HepG2 (cell line): ENCODE data around the gene GJE1. TPM values are rescaled to one million over a fixed set of nuclear protein-coding genes. Genes with fewer than 3 reads are reported as not detected.

Experiments used
- ATAC-seq: fragments of 200-7000 bp; cut with Tn5 transposase; 3 replicates; pipeline ENCODE4 v1.9.1; 2020; ENCODE audit warnings: mild to moderate bottlenecking, moderate library complexity
- BruUV-seq: library from RNA; stranded (reverse); fragments of 400-500 nt; replicated peaks from 2 replicates; lab custom pipeline; 2021; lab: Mats Ljungman, UMichigan
- CTCF ChIA-PET: fragments of 300-600 bp; formaldehyde crosslinking; extraction: SDS; loops from one replicate; lab custom pipeline; 2021; ENCODE audit warnings: low total read pairs, inconsistent platforms, low intra/inter-chr PET ratio; lab: Yijun Ruan, JAX
- POLR2A ChIA-PET: fragments of 350-600 bp; sonication (Branson Sonifier 250); formaldehyde crosslinking; loops from one replicate; lab custom pipeline; 2020; ENCODE audit warnings: antibody characterized with exemption, inconsistent platforms; lab: Yijun Ruan, JAX
- DNase-seq: peaks from one replicate; pipeline ENCODE4 v3.0.0-alpha.2; 2015; ENCODE audit warnings: low spot score
- FAIRE-seq: peaks from 3 replicates; lab custom pipeline; 2011; peaks lifted over from hg19 to GRCh38; lab: Jason Lieb, UNC
- H2AFZ ChIP-seq: one replicate; pipeline ENCODE4 v1.6.1; 2011; ENCODE audit warnings: low read length, inconsistent platforms
- H3K27ac ChIP-seq: fragments of 300-600 bp; 3 replicates; pipeline ENCODE4 v1.8.0; 2011; ENCODE audit warnings: mixed run types, mild to moderate bottlenecking, mixed read lengths, low read length, inconsistent platforms; ENCODE audit not compliant: insufficient read depth; ENCODE audit errors: extremely low read length
- H3K27me3 ChIP-seq, 2 experiments: fragments of 200-600 bp in 1 of 2; 2 replicates in 1 of 2; 3 replicates in 1 of 2; pipeline versions ENCODE4 v1.6.0 to v1.8.0; 2011; ENCODE audit warnings: low read length in 2 of 2, mild to moderate bottlenecking in 2 of 2, moderate library complexity in 2 of 2, inconsistent platforms in 1 of 2; ENCODE audit not compliant: insufficient read depth in 2 of 2, control insufficient read depth in 1 of 2
- H3K36me3 ChIP-seq, 2 experiments: fragments of 200-600 bp in 1 of 2; replicated peaks in 1 of 2; 2 replicates in 1 of 2; 3 replicates in 1 of 2; pipeline versions ENCODE4 v1.5.1 to v1.8.0; 2011; ENCODE audit warnings: low read length in 2 of 2, inconsistent platforms in 1 of 2; ENCODE audit not compliant: insufficient read depth in 2 of 2, control insufficient read depth in 1 of 2
- H3K4me1 ChIP-seq: 2 replicates; pipeline ENCODE4 v1.5.1; 2012; ENCODE audit warnings: low read length, inconsistent platforms; ENCODE audit not compliant: insufficient read depth
- H3K4me2 ChIP-seq: 2 replicates; pipeline ENCODE4 v1.6.0; 2011; ENCODE audit warnings: low read depth, low read length, inconsistent platforms
- H3K4me3 ChIP-seq, 3 experiments: fragments of 200-600 bp in 1 of 3; sonication (generic), shearing (Covaris generic) in 1 of 3; replicated peaks in 1 of 3; 2 replicates each; pipeline ENCODE4 v1.5.1; 2011 to 2016; ENCODE audit warnings: low read length in 3 of 3, inconsistent platforms in 2 of 3, low read depth in 2 of 3, mild to moderate bottlenecking in 2 of 3, control low read depth in 1 of 3, mixed read lengths in 1 of 3; ENCODE audit not compliant: insufficient read depth in 1 of 3
- H3K79me2 ChIP-seq: one replicate; pipeline ENCODE4 v1.6.1; 2011; ENCODE audit warnings: low read length, inconsistent platforms; ENCODE audit not compliant: insufficient read depth
- H3K9ac ChIP-seq: 2 replicates; pipeline ENCODE4 v1.6.0; 2011; ENCODE audit warnings: mild to moderate bottlenecking, low read depth, low read length, inconsistent platforms; ENCODE audit not compliant: insufficient read depth
- H3K9me3 ChIP-seq: 2 replicates; pipeline ENCODE4 v1.5.1; 2012; ENCODE audit warnings: mild to moderate bottlenecking, low read length
- H4K20me1 ChIP-seq: 2 replicates; pipeline ENCODE4 v1.6.0; 2011; ENCODE audit warnings: inconsistent platforms, mild to moderate bottlenecking, low read length, moderate library complexity; ENCODE audit not compliant: insufficient read depth
- ATF7-NPFF ChIP-seq: sonication (generic); formaldehyde crosslinking; IDR thresholded peaks from 2 replicates; pipeline ENCODE4 v1.8.1; 2023; ENCODE audit warnings: mild to moderate bottlenecking, low read depth, missing genetic modification reagents, moderate library complexity
- CREB1 ChIP-seq, 2 experiments: fragments of 450-650 bp in 1 of 2; IDR thresholded peaks; 2 replicates each; pipeline ENCODE4 v1.6.1; 2016 to 2017; ENCODE audit warnings: control low read depth in 1 of 2, mild to moderate bottlenecking in 1 of 2, missing compliant biosample characterization in 1 of 2, missing genetic modification characterization in 1 of 2
- DNMT1 ChIP-seq: sonication (generic); formaldehyde crosslinking; IDR thresholded peaks from 2 replicates; pipeline ENCODE4 v1.5.1; 2020; ENCODE audit warnings: mild to moderate bottlenecking, missing genetic modification reagents
- GLI4 ChIP-seq: sonication (generic); formaldehyde crosslinking; IDR thresholded peaks from 2 replicates; pipeline ENCODE4 v1.5.1; 2020; ENCODE audit warnings: missing genetic modification reagents, mild to moderate bottlenecking, moderate library complexity, borderline replicate concordance
- HDAC2 ChIP-seq: sonication (generic); formaldehyde crosslinking; IDR thresholded peaks from 2 replicates; pipeline ENCODE4 v1.4.0; 2020; ENCODE audit warnings: missing genetic modification reagents
- SETDB1 ChIP-seq: sonication (generic); formaldehyde crosslinking; IDR thresholded peaks from 2 replicates; pipeline ENCODE4 v1.5.1; 2020; ENCODE audit warnings: missing genetic modification reagents, mild to moderate bottlenecking, borderline replicate concordance
- SMARCE1 ChIP-seq: fragments of 450-650 bp; IDR thresholded peaks from 2 replicates; pipeline ENCODE4 v1.6.1; 2017; ENCODE audit warnings: borderline replicate concordance
- SRF ChIP-seq: IDR thresholded peaks from 2 replicates; pipeline ENCODE4 v1.6.1; 2011; ENCODE audit warnings: mild to moderate bottlenecking, low read depth, low read length, moderate library complexity
- ZBTB20 ChIP-seq: sonication (generic); formaldehyde crosslinking; IDR thresholded peaks from 2 replicates; pipeline ENCODE4 v1.8.1; 2023; ENCODE audit warnings: missing genetic modification reagents, low read depth, mild to moderate bottlenecking, borderline replicate concordance
- ZFAT ChIP-seq: sonication (generic); formaldehyde crosslinking; conservative IDR thresholded peaks from 2 replicates; pipeline ENCODE4 v1.8.1; 2023; ENCODE audit warnings: missing genetic modification reagents, inconsistent platforms
- ZNF33A ChIP-seq: sonication (generic); formaldehyde crosslinking; IDR thresholded peaks from 2 replicates; pipeline ENCODE4 v1.5.1; 2020; ENCODE audit warnings: missing genetic modification reagents, mild to moderate bottlenecking, moderate library complexity, borderline replicate concordance
- ZNF446 ChIP-seq: sonication (generic); formaldehyde crosslinking; IDR thresholded peaks from 2 replicates; pipeline ENCODE4 v1.5.0; 2020; ENCODE audit warnings: mild to moderate bottlenecking, missing genetic modification reagents
- ZNF484 ChIP-seq: sonication (generic); formaldehyde crosslinking; IDR thresholded peaks from 2 replicates; pipeline ENCODE4 v1.5.1; 2020; ENCODE audit warnings: mild to moderate bottlenecking, low read depth, missing genetic modification reagents, borderline replicate concordance
- ZNF614 ChIP-seq: IDR thresholded peaks from 2 replicates; pipeline ENCODE4 v1.6.1; 2018; ENCODE audit warnings: missing biosample characterization, missing genetic modification reagents, inconsistent platforms, borderline replicate concordance
- in situ Hi-C: cut with HindIII; loops from 2 replicates; pipeline ENCODE4 v1.10.0; 2017; ENCODE audit warnings: low pct_unique_long_range_greater_than_20kb; ENCODE audit not compliant: extremely low pct_ligation_motif_present
- intact Hi-C: fragments of 100-400 bp; cut with micrococcal nuclease; formaldehyde crosslinking; loops from one replicate; pipeline ENCODE4 v1.10.0; 2022; ENCODE audit not compliant: unreplicated experiment
- polyA plus RNA-seq, 8 experiments: library from polyadenylated mRNA; depleted of rRNA in 3 of 8; stranded (reverse) in 7 of 8; unstranded in 1 of 8; fragments of >200 nt; fragmentation: Illumina TruSeq in 4 of 8; extraction: Trizol in 4 of 8; gene quantifications; 2 replicates each; pipeline versions ENCODE4 v1.2.1 to v1.2.3, GENCODE V29; 2011 to 2016; ENCODE audit warnings: low read depth in 4 of 8, missing spikeins in 1 of 8, mixed read lengths in 1 of 8; ENCODE audit not compliant: insufficient read depth in 1 of 8
- total RNA-seq, 5 experiments: library from RNA; depleted of rRNA; stranded (reverse); fragments of >200 nt; fragmentation: Illumina TruSeq; extraction: Trizol; gene quantifications; 2 replicates each; pipeline ENCODE4 v1.2.3, GENCODE V29; 2016; ENCODE audit warnings: low read depth in 1 of 5
- TF ChIP-seq, protein P1 (sequence below): IDR thresholded peaks from 2 replicates; pipeline ENCODE4 v1.6.1; 2016; ENCODE audit warnings: missing genetic modification reagents, missing compliant biosample characterization
- TF ChIP-seq, protein P2 (sequence below): sonication (generic); formaldehyde crosslinking; IDR thresholded peaks from 2 replicates; pipeline ENCODE4 v1.4.0; 2020; ENCODE audit warnings: missing genetic modification reagents, borderline replicate concordance
- TF ChIP-seq, protein P3 (sequence below): sonication (generic); formaldehyde crosslinking; IDR thresholded peaks from 2 replicates; pipeline ENCODE4 v1.4.0; 2020; ENCODE audit warnings: mild to moderate bottlenecking, missing genetic modification reagents
- TF ChIP-seq, protein P4 (sequence below): fragments of 450-650 bp; IDR thresholded peaks from 2 replicates; pipeline ENCODE4 v1.6.1; 2016

GJE1 gene
- total and polyA plus RNA-seq, 2 of the 13 experiments (the other 11 are each of a cell fraction or from before 2014, with no cell fraction given): not detected

GRCh38 chr6:142178129-142178528 is 45.4 kb downstream of the GJE1 start:
- ChIA-PET POLR2A (interaction anchor here (0.9 kb wide), 1 partner anchor 31 kb away, joined by 3 read pairs; the partner anchor contains the start of genes NMBR and VTA1), CTCF (no interaction called here)
- no peak for DNase-seq
- in situ Hi-C loops (no loop called here), intact Hi-C loops (no loop called here)
- Histone ChIP-seq H3K27ac (no peak overlapping the region), H3K79me2 (no peaks in the 10 kb centered on the region), H3K9me3 (no peaks in the 10 kb centered on the region), H3K27me3 (no peaks in the 10 kb centered on the region), H4K20me1 (no peaks in the 10 kb centered on the region), H2AFZ (no peak overlapping the region), H3K4me2 (no peak overlapping the region), H3K9ac (no peak overlapping the region), H3K4me3 (no peak overlapping the region), H3K4me1 (no peaks in the 10 kb centered on the region), H3K36me3 (peaks cover 7 to 34% of the 10 kb centered on the region in 2 experiments)
- BruUV-seq: no TSS peak
- TF ChIP-seq ZNF484 (CRISPR knock-in tag) (no peak), ZNF33A (CRISPR knock-in tag) (no peak), ZFAT (CRISPR knock-in tag) (no peak), SMARCE1 (no peak), GLI4 (CRISPR knock-in tag) (no peak), DNMT1 (CRISPR knock-in tag) (no peak), SRF (no peak), ZBTB20 (CRISPR knock-in tag) (no peak), ZNF614 (CRISPR knock-in tag) (no peak), ZNF446 (CRISPR knock-in tag) (no peak), SETDB1 (CRISPR knock-in tag) (no peak), ATF7-NPFF (CRISPR knock-in tag) (no peak), HDAC2 (no peak), CREB1 (IDR thresholded peaks at IDR 0.05) (no peak), CREB1 (CRISPR knock-in tag; IDR thresholded peaks at IDR 0.05) (no peak)
- TF ChIP-seq, protein P1, sequence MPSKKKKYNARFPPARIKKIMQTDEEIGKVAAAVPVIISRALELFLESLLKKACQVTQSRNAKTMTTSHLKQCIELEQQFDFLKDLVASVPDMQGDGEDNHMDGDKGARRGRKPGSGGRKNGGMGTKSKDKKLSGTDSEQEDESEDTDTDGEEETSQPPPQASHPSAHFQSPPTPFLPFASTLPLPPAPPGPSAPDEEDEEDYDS (CRISPR knock-in tag): no peak
- TF ChIP-seq, protein P2, sequence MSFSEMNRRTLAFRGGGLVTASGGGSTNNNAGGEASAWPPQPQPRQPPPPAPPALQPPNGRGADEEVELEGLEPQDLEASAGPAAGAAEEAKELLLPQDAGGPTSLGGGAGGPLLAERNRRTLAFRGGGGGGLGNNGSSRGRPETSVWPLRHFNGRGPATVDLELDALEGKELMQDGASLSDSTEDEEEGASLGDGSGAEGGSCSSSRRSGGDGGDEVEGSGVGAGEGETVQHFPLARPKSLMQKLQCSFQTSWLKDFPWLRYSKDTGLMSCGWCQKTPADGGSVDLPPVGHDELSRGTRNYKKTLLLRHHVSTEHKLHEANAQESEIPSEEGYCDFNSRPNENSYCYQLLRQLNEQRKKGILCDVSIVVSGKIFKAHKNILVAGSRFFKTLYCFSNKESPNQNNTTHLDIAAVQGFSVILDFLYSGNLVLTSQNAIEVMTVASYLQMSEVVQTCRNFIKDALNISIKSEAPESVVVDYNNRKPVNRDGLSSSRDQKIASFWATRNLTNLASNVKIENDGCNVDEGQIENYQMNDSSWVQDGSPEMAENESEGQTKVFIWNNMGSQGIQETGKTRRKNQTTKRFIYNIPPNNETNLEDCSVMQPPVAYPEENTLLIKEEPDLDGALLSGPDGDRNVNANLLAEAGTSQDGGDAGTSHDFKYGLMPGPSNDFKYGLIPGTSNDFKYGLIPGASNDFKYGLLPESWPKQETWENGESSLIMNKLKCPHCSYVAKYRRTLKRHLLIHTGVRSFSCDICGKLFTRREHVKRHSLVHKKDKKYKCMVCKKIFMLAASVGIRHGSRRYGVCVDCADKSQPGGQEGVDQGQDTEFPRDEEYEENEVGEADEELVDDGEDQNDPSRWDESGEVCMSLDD: no peak
- TF ChIP-seq, protein P3, sequence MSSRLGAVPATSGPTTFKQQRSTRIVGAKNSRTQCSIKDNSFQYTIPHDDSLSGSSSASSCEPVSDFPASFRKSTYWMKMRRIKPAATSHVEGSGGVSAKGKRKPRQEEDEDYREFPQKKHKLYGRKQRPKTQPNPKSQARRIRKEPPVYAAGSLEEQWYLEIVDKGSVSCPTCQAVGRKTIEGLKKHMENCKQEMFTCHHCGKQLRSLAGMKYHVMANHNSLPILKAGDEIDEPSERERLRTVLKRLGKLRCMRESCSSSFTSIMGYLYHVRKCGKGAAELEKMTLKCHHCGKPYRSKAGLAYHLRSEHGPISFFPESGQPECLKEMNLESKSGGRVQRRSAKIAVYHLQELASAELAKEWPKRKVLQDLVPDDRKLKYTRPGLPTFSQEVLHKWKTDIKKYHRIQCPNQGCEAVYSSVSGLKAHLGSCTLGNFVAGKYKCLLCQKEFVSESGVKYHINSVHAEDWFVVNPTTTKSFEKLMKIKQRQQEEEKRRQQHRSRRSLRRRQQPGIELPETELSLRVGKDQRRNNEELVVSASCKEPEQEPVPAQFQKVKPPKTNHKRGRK: no peak
- TF ChIP-seq, protein P4, sequence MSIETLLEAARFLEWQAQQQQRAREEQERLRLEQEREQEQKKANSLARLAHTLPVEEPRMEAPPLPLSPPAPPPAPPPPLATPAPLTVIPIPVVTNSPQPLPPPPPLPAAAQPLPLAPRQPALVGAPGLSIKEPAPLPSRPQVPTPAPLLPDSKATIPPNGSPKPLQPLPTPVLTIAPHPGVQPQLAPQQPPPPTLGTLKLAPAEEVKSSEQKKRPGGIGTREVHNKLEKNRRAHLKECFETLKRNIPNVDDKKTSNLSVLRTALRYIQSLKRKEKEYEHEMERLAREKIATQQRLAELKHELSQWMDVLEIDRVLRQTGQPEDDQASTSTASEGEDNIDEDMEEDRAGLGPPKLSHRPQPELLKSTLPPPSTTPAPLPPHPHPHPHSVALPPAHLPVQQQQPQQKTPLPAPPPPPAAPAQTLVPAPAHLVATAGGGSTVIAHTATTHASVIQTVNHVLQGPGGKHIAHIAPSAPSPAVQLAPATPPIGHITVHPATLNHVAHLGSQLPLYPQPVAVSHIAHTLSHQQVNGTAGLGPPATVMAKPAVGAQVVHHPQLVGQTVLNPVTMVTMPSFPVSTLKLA: no peak
- ATAC-seq: no peak
- no peak for FAIRE-seq
